T47D (cell line): ENCODE measurements around the gene KDM2A.

ENCODE experiments used
- DNase-seq, 2 experiments: peaks; one replicate each; pipeline versions ENCODE4 v3.0.0 to v3.0.0-alpha.2; 2011 to 2012; ENCODE audit warnings: low read depth in 1 of 2, low spot score in 1 of 2
- JUND ChIP-seq: IDR thresholded peaks from 2 replicates; pipeline ENCODE4 v1.6.1; 2012; ENCODE audit warnings: low read depth
- in situ Hi-C: cut with HindIII; loops from 2 replicates; pipeline ENCODE4 v1.10.0; 2016; ENCODE audit warnings: low sequenced_read_pairs, low pct_unique_long_range_greater_than_20kb

KDM2A gene

DNA sequence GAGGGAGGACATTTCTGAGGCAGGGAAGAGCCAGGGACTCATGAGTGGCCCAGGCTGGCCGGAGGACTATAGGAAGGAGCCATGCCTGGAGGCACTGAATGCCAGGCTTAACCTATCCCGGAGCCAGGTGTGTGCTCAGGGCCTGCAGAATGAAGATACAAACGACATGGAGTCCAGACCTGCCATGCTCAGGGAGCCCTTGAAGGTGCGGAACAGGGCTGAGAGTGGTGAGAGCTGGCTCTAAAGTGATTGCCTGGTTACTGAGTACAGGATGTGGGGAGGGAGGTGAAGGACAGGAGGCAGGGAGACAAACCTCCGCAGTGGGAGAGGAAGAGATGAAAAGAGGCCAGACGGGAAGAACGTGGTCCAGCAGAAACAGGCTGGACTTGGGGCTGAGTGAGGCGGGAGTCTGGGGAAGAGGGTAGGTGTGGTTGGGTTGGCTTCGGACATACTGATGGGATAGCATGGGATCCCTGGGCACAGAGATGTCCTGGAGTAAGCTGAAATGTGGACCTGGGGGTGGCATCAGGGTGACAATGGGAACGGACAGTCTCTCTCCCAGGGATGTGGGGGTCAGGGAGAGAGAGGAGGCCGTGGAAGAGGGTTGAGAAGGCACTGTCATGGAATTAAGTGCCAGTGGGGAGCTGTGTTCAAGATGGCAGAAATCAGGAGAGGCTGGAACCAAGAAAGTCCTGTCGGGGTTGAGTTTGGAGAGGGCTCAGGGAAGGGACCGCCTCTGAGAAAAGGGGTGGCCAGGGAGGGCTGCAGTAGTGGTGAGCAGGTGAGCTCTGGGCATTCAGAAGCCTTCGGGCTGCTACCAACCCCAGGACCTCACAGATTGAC is 168.5 kb downstream of the KDM2A start:
- TF ChIP-seq JUND = no peak
- in situ Hi-C loops = no loop called here
- DNase-seq = peak in 1 of 2 experiments; percentile 49

- DNase-seq = no peak
- no peak for TF ChIP-seq JUND
- in situ Hi-C loops = no loop called here
These were observed 169.1 kb downstream of the KDM2A start for GRCh38 chr11:67288198-67288451.

DNA sequence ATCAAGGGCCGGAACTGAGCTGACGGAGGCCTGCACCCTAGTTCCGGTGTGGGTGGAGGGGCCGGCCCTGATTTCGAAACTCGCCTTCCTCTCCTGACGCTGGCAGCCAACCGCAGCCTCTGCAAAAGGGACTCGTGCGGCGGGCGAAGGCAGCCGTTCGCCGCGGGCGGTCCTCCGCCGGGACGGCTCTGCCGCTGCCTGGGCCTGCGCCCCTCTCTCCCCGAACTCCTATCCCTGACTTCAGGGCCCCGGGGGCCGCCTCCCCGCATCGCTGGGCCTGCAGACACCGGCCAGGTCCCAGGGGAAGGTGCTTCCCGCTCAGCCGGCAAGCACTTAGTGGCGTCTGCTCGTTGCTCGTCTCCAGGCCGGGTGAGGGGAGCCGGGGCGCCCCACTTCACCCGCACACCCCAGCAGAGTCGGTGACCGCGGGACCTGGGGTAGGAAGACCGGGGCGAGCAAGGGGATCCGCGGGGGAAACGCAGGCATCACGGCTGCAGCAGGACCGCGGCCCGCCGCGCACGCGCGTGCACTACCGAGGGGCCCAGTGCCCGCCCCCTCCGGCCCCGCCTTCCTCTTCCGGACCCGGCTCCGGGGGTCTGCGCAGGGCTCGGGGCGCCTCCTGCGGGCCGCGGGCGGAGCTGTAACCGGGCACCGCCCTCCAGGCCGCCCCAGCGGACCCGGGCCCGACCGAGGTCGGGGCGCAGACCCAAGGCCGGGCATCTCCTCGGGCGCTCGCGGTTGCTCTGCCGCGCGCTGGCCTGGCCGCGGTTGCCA is 169.6 kb downstream of the KDM2A start:
- peak; percentile 89 for DNase-seq
- no peak for TF ChIP-seq JUND
- in situ Hi-C loops = no loop called here

DNA sequence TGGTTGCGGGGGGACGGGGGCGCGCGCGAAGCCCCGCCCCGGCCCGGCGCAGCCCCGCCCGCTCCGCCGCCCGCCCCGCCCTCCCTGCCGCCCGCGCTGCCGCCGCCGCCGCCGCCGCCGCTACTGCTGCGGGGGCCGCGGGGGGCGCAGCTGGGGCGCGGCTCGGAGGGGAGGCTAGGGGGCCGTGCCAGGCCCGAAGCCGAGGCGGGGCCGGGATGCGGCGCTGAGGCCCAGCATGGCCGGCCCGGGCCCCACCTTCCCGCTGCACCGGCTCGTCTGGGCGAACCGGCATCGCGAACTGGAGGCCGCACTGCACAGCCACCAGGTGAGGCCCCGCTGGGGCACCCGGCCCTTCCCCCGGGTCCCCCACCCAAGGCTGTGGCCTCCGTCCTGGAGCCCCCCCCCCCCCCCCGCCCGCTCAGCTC is 170.2 kb downstream of the KDM2A start, which contains the start of gene ANKRD13D:
Gene ANKRD13D (plus strand): TSS at position 78 of the 425 bp plus-strand sequence. CDS start 158 bp downstream, at position 236.
- in situ Hi-C loops = no loop called here
- TF ChIP-seq JUND = no peak

GRCh38 chr11:67289651-67290479 is 170.8 kb downstream of the KDM2A start:
- no peak for DNase-seq
- TF ChIP-seq JUND = no peak
- in situ Hi-C loops = no loop called here

More for the DNA sequence above, 170.2 kb downstream of the KDM2A start, which contains the start of gene ANKRD13D:
- no peak for DNase-seq

DNA sequence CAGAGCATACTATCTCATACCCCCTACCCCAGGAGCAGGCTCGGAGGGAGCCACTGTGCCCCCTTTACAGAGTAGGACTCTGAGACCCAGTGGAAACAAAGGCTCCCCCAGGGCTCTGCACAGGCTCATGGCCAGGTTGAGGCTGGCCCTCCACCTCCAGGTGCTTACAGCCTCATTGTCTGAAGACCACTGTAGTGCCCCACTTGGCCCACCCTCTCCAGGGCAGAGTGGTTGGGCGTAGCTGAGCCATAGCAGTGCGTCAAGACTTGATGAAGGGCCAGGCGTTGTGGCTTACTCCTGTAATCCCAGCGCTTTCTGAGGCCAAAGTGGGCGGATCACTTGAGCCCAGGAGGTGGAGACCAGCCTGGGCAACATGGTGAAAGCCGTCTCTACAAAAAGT is 171.7 kb downstream of the KDM2A start:
- in situ Hi-C loops = no loop called here
- TF ChIP-seq JUND = no peak
- no peak for DNase-seq

GRCh38 chr11:67291481-67292381 is 172.7 kb downstream of the KDM2A start:
- no peak for TF ChIP-seq JUND
- in situ Hi-C loops = no loop called here
- DNase-seq = no peak

DNA sequence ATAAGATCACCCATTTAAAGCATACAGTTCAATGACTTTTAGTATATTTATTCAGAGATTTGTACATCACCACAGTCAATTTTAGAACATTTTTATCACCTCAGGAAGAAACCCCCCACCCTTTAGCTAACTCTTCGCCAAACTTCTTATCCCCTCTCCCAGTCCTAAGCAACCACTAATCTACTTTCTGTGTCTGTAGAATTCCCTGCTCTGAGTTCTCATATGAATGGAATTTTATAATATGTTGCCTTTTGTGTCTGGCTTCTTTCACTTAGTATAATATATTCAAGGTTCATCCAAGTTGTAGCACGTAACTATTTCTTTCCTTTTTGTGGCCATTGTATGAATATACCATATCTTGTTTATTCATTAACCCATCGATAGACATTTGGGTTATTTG is 173.6 kb downstream of the KDM2A start:
- no peak for TF ChIP-seq JUND
- no peak for DNase-seq
- in situ Hi-C loops = no loop called here

- in situ Hi-C loops = no loop called here
- TF ChIP-seq JUND = no peak
- DNase-seq = peak in 1 of 2 experiments; percentile 43
These were observed 174.0 kb downstream of the KDM2A start for GRCh38 chr11:67293090-67293489.

GRCh38 chr11:67295846-67296245 is 176.8 kb downstream of the KDM2A start:
- in situ Hi-C loops = no loop called here
- no peak for DNase-seq
- TF ChIP-seq JUND = no peak

DNA sequence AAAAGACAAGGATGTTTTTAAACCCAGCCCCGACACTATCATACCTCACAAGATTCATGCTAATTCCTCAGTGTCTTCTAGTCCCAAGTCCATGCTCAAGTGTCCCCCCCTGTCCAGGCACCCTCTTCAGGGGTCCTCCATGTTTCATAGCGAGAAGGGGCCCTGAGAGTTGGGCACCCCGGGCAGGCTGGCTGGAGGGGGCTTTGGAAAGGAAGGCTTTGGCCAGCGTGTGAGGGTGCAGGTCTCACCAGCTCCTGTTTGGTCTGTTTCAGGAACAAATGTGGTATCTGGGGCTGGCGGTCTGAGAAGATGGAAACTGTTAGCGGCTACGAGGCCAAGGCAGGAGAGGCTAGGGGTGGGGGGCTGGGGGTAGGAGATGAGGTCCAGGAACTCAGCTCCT is 179.7 kb downstream of the KDM2A start:
- DNase-seq = no peak
- in situ Hi-C loops = no loop called here
- TF ChIP-seq JUND = no peak
